ENCODE results near the gene LNX1. TPM values are rescaled to one million over a fixed set of nuclear protein-coding genes. Genes with fewer than 3 reads are reported as not detected.

LNX1 gene
- total RNA-seq, 2 donors from 2014 or later: 17.5 to 18.4 TPM

DNA sequence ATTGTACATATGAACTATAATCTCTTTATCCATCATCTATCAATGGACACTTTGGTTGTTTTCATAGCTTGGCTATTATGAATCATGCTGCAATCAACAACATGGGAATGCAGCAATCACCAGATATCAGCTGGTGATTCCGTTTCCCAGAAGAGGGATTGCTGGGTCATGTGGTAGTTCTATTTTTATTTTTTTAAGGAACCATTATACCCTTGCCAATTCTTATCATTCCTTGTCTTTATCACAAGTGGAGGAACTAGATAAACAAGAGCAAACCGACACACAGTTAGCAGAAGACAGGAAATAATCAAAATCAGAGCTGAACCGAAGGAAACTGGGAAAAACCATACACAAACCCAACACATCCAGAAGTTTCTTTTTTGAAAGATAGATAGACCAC lies 14.5 kb upstream of the LNX1 start:
- no peak for DNase-seq
- intact Hi-C loops (cut with DNase I, micrococcal nuclease): no loop called here
- ATAC-seq: no peak

DNA sequence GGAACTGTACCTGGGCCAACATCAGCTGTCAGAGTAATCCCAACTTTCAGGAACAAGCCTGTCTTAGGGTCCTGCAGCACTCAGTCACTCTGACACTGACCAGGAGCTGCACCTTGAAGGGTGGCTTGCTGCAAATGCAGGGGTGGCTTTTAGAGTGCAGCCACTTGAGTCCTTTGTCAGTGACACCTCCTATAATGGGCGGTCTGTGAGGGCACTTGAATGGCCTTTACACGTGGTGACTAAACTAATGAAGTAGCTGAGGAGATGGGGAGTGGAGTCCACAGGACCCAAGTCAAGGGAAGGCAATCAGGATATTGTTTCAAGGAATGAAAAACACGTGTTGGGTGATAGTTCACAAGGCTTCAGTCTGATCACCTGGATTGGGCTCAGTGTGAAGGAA lies 11.1 kb upstream of the LNX1 start:
- ATAC-seq (no peak), DNase-seq (no peak)
- intact Hi-C loops (cut with DNase I, micrococcal nuclease): no loop called here

DNA sequence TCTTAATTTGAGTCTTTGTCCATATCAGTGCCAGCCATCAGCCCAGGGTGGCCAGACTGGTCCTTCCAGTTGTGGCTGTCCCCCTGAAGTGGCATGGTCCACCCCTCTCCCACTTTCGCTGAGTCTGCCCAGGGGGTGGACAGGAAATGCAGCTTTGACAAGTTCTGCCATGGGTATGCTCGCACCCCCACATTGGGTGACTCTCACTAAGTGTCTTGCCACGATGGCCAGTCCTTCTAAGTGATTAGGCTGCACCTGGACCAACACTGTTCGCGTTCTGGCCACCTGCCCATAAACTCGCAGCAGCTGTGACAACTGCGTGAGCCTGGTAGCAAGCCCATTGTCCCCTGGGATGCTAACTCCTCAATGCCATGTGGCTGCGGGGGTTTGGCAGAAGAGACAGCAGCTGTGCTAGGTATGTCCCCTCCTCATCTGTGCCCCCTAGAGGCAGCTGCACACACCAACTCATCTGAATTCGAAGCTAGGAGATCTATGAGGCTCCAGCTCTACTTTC lies 10.0 kb upstream of the LNX1 start:
- DNase-seq: peak in 1 of 2 donors; percentile 34
- ATAC-seq: peak; percentile 24
- intact Hi-C loops (cut with DNase I, micrococcal nuclease): no loop called here

DNA sequence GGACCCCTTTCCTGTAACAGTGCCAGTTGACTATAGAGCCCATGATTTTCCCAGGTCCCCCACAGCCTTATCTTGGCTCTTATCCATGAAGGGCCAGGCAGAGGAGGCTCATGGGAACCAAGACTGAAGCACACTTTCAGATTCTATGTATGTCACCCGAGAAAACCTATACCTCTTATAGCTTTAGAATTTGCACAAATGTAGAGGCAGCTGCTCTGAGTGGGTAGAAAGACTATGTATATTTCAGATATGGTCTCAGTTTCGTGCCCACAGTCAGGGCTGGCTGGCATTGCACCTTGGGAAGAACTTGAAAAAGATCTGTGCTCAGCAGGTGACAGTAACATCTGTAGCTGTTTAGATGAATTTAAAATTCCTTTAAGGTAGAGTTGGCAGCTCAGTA lies 8.3 kb upstream of the LNX1 start:
- ATAC-seq (no peak), DNase-seq (no peak)
- intact Hi-C loops (cut with DNase I, micrococcal nuclease): no loop called here

DNA sequence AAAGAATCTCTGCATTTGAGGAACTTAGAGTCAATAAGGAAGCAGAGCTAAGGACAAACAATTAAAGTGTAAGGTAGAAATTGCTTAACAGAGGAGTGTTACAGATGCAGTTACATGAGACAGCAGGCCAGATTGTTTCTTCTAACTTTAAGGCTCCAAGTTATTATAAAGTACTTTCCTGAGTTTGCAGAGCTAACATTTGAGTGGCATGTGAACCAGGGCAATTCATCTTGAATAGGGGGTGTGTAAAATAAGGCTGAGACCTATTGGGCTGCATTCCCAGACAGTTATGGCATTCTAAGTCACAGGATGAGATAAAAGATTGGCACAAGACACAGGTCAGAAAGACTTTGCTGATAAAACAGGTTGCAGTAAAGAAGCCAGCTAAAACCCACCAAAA lies 7.6 kb upstream of the LNX1 start:
- ATAC-seq (peak; percentile 93), DNase-seq (no peak)
- intact Hi-C loops (cut with DNase I, micrococcal nuclease): no loop called here

DNA sequence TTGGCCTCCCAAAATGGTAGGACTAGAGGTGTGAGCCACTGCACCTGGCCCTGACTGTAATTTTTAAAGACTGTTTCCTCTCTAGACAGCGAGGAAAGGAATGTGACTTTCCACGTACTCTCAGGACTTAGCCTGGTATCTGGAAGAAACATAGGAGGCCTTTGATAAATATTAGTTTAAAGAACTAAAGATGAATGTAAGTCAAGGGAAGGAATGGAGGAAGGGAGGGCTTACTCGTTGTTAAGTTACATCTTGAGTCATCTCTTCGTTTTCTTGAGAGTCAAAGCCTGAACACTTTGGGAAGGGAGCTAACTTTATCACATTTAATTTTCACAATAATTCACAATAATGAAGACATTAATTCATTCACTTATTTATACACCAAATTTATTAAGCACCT lies 7.2 kb upstream of the LNX1 start:
- DNase-seq (no peak), ATAC-seq (peak; percentile 32)
- intact Hi-C loops (cut with DNase I, micrococcal nuclease): no loop called here

DNA sequence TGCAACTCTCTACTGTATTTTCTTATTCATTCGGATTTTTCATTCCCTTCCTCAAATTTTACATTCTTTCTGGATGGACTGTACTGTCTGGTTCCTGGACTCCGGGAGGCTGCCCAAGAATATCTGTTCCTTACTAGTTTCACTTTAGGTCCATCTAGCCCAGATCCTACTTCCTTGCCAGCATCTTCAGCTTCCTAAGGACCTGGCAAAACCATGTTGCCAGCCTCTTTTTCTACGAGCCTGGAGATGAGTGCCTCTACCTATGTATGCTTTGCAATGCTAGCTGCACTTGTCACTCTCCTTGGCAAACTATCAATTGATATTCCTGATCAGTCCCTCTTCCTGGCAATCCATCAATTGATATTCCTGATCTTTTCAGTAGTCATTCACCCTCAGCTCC lies 5.6 kb upstream of the LNX1 start:
- ATAC-seq (no peak), DNase-seq (no peak)
- intact Hi-C loops (cut with DNase I, micrococcal nuclease): no loop called here

DNA sequence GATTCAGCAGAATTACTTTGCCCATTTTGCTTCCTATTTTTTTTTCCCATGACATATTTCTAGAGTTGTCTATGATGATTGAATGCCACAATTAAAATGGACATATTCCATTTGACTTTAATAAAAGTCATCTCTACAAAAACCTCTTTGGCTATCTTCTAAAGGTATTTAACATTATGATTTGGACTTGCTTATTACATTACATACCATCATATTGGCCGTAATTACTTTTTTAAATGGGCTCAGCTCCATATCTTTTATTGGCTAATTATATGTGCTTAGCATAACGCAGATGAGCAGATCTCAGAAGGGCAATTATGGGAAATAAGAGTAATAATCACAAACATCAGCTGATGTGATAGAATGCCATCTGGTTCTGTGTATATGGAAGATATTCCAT lies 4.5 kb upstream of the LNX1 start:
- DNase-seq: no peak
- intact Hi-C loops (cut with DNase I, micrococcal nuclease): no loop called here
- no peak for ATAC-seq

DNA sequence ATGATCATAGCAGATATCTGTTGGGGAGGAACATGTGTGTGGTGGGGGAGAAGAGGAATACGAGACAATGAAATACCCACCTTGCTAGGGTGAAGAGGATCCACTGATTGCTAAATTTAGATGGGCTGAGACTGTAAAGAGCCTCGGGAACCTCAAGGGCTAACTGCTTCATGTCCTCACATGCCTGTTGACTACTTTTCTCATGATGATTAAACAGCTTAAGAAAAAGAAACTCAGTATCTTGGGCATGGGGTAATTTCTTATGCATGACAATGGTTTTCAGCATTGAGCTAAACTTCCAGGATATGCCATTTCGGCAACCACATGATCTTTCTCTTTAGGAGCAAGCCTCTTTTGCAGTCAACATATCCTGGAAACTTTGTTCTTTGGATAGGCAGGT lies 3.9 kb upstream of the LNX1 start:
- ATAC-seq (no peak), DNase-seq (no peak)
- intact Hi-C loops (cut with DNase I, micrococcal nuclease): no loop called here

DNA sequence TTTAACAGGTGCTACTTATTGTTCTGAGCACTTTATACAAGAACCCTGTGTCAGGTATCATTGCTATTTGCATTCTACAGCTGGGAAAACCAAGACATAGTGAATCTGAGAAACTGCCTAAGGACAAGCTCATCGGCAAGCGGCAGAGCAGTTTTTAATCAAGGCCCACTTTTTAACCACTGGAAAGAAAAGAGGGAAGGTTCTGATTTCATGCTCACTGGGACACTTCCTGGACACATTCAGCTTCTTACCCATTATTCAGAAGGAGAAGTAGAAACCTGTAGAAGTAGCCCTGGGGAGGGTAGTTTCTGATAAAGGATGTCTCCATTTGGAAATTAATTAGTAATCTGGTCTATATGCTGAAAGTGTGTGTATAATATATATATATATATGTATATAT lies 2.5 kb upstream of the LNX1 start:
- no peak for DNase-seq
- ATAC-seq: no peak
- intact Hi-C loops (cut with DNase I, micrococcal nuclease): no loop called here

DNA sequence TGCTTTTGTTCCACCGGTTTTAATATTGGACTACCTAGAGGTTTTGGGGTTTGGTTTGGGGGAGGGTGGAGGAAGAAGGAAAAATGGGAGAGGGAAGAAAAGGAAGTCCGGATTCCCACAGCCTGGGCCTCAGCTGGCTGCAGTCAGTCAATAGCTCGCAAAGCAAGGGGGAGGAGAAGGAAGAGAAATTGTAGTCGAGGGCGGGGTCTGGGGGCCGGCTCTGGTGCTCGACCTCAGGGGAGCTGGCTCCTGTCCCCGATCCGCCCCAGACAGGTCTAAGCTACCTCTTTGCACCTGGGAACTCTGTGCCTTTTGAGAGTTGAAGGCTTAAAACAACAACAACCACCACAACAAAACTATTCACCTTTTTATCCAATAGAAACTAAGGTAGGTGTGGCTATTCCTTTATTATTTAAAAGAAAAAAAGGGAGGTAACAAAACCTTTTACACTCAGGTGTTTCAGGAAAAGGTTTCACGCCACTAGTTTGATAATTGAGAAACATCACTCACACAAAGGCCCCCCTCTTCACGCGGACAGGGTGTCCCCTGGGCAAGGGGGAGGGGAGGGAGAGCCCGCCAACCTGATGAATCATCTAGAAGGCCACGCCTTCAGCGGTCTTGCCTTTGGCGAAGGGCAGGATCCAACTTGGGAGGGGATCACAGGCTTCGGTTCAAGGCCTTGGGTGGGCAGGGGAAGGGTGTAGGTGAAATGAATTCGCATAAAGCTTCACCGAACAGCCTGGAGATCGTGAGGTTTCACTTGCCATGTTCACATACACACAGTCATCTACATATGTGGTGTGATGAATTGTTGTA lies 1.6 kb upstream of the LNX1 start:
- ATAC-seq (peak; percentile 67), DNase-seq (peak; percentile 70 to 82)
- intact Hi-C loops (cut with DNase I, micrococcal nuclease): no loop called here

DNA sequence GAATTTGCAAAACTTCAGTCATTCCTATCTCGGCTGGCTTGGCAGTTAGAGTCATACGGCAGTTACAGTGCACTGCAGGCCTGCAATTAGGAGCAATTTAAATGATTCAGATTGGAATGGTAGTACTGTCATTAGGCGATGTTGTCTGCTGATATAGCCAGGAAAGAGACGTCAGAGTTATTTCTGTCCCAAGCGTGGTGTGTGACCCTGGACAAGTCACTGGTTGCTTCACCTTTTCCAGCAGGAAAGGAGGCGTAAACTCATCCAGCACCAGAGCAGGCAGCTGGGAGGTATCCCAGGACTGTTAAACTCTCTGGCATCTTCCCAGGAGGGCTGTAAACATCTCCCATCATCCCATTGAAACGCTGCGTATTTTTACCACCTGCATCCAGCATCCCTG lies 836 bp upstream of the LNX1 start:
- ATAC-seq (peak; percentile 58), DNase-seq (peak; percentile 43 to 74)
- intact Hi-C loops (cut with DNase I, micrococcal nuclease): no loop called here

DNA sequence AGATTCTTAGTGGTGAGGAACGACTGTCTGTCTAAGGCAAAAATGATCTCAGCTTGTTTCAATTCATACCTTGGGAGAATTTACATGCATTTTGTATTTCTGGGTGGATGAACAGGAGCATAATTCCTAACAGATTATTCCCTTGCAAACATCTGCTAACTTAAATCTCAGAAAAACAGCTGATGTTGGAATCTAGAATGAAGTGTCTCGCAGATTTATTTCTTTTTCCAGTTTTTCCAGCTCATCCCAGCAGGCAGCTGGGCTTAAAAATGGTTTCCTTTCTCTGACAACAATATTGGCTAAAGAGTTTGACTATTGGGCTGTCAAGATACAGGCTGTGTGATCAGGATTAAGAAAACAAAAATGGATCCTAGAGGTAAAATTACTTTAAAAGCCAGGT lies 1.1 kb downstream of the LNX1 start:
- intact Hi-C loops (cut with DNase I, micrococcal nuclease): no loop called here
- DNase-seq (no peak), ATAC-seq (no peak)

DNA sequence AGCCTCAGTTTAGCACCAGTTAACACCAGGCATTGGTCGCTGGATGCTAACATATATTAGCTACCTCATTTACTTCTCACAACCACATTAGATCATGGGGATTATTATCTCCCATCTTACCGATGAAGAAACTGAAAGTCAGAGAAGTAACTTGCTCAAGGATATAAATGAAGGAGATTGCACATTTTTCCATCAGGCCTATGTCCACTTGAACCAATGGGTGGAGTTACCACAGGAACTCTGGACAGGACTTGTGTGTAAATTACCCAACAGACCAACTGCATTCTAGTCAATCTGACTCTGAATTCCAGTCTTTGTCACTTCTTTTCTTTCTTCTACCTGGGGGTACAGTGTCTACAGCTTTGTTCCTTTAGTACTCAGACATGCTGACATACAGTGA lies 1.8 kb downstream of the LNX1 start:
- DNase-seq (no peak), ATAC-seq (no peak)
- intact Hi-C loops (cut with DNase I, micrococcal nuclease): no loop called here

DNA sequence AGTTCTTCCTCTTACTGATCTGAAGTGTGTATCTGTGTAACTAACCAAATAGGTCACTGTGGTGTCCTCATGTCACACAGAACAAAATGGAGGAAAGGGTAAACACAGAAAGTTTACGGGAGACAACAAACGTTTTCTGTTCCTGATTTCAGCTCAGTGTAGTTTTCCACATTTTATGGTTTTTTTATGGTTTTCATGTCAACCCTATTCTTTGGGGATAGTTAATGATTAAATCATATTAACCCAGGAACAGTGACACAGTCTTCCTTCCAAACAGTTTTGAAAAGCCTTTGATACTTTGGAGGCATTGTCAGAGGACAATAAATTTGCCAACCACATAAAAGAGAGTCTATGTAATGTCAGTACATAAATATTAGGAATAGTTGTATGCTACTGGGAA lies 4.2 kb downstream of the LNX1 start:
- intact Hi-C loops (cut with DNase I, micrococcal nuclease): no loop called here
- ATAC-seq: peak; percentile 57
- no peak for DNase-seq

DNA sequence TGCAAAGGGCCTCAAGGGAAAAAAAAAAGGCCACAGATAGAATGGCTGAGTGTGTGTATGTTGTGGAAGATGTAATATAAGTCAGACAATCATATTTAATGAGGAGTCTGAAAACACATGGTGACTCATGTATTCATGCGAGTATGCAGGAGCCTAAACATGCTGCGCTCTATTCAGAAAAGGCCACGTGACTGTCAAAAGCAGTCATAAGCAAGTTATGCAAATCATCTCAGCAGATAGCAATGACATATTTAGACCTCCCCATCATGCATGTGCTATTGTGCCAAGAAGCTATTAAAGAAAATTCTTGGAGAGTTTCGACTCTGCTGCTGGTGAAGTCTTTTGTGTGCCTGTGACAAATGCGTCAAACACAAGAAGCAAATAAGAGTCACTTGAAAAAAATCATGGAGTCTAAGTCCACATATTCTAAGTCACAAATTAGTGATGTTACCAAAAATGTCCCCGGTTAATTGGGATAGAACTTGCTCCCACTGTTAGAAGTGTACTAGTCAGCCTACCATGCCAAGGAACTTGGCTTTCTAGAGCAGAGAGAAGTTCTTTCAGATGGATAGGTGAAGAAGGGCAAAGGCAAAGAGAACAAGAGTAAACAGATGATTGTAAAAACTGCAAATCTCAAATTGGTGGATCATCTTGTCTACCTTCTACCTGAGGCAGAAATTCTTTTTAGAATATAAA lies 5.0 kb downstream of the LNX1 start:
- ATAC-seq (no peak), DNase-seq (no peak)
- intact Hi-C loops (cut with DNase I, micrococcal nuclease): no loop called here

DNA sequence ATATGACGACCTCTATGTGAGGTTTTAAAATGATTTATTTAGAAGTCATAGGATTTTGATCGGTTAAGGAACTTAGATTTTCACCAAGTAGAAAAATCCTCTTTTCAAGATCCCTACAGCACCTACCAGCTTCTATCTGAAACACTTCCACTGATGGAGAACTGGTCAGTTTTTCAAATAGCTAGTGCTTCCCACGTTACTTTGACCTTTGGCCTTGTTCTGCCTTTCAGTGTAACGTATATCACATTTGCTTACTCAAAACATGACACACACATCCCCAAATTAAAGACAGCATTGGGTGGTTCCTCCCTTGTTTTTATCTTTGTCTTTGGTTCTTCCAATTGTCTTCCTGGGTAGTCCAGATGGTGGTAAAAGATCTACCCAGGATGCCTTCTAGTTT lies 6.6 kb downstream of the LNX1 start:
- DNase-seq: no peak
- ATAC-seq: no peak
- intact Hi-C loops (cut with DNase I, micrococcal nuclease): no loop called here

DNA sequence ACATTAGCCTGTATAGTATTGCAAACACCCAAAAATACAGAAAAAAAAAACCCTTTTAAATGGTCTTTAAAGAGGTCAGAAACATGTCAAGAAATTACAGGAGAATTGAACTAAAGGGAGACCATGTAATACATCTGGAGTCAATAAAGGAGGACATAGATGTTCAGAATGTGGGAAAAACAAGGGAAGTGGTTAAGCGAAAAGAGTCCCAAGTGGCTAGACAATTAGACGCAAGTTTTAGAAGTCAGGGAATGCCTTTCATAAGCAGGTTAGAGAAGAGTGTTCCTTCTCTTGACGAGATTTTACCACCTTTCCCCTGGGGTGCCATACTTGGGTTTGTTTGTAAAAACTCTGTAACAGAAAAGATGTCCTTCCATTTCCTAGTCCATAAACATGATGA lies 7.8 kb downstream of the LNX1 start:
- intact Hi-C loops (cut with DNase I, micrococcal nuclease): no loop called here
- ATAC-seq (no peak), DNase-seq (no peak)

DNA sequence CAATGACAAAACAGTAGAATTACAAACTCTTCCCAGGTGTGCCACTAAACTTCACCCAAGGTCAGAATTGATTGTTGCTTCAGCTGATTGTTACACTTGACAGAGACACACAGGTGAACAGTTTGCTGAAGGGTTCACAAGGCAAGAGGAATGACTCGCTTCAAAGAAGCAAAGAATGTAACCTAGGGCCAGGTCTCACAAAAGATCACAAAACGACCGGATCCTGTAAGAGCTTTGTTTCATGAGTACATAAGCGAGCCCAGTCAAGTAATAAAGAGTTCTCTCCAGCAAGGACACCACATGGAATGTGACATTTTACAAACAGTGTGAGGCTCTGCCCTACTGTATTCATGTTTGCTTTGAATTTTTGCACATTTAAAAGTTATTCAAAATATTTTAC lies 9.1 kb downstream of the LNX1 start:
- no peak for ATAC-seq
- DNase-seq: no peak
- intact Hi-C loops (cut with DNase I, micrococcal nuclease): no loop called here

DNA sequence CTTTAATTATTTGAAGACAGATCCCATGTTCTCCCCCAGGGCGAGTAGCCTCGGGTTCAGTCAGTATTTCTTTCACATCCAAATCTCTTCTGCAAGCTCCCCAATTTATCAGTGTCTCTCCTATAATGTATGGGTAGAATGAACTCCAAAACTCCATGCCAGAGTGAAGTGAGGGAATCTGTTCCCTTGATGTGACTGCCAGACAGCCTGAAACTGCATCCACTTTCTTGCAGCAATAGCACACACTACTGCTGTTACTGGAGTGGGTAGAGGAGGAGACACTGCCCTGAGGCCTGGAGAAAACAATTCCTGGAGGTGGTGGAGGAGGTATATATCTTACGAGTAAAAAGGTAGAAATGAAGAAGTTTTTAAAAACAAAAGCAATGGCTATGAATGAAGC lies 11.0 kb downstream of the LNX1 start:
- no peak for ATAC-seq
- intact Hi-C loops (cut with DNase I, micrococcal nuclease): no loop called here
- no peak for DNase-seq

DNA sequence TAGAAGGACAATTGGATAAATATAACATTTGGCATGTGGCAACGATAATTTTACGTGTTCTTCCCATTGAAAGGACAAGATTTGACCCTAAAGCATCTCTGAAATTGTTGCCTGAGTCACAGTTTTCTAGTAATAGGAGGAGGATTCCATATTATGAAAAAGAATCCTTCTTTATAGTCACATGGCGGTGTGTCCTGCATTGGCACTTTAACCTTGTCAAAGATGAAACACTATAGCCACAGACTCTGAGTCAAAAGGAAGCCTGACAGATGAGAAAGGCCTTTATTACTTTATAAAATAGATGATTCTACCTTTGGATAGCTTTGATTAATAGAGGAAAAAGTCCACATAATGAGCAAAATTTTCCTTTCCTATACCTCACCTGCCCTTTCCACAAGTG lies 11.5 kb downstream of the LNX1 start:
- intact Hi-C loops (cut with DNase I, micrococcal nuclease): no loop called here
- no peak for ATAC-seq

More for the DNA sequence above, 11.5 kb downstream of the LNX1 start:
- DNase-seq: no peak
